Common myeloid progenitor, CD34-positive (primary cell): ENCODE results near the gene GINS1.

Source experiments
- CTCF ChIA-PET: fragments of 350-600 bp; sonication (Branson Sonifier 250); formaldehyde crosslinking; loops from one replicate; lab custom pipeline; 2021; ENCODE audit warnings: antibody characterized with exemption; lab: Charles Lee
- POLR2A ChIA-PET: fragments of 350-600 bp; sonication (Branson Sonifier 250); formaldehyde crosslinking; loops from one replicate; lab custom pipeline; 2021; ENCODE audit warnings: antibody characterized with exemption; lab: Charles Lee
- DNase-seq, 3 donors: peaks; one replicate each; pipeline versions ENCODE4 v3.0.0 to v3.0.0-alpha.2; 2013
- H3K27ac ChIP-seq, 2 experiments: 1 replicate in 1 of 2; 2 replicates in 1 of 2; pipeline ENCODE4 v1.7.0; 2013; ENCODE audit warnings: inconsistent platforms in 2 of 2, low read length in 2 of 2, mild to moderate bottlenecking in 2 of 2, low read depth in 1 of 2, moderate library complexity in 1 of 2; ENCODE audit not compliant: severe bottlenecking in 2 of 2, insufficient read depth in 1 of 2, poor library complexity in 1 of 2
- H3K27me3 ChIP-seq, 5 experiments: replicated peaks in 2 of 5; 1 replicate in 3 of 5; 2 replicates in 2 of 5; pipeline versions ENCODE4 v1.6.1 to v1.7.0; 2013; ENCODE audit warnings: low read length in 4 of 5, mild to moderate bottlenecking in 2 of 5, moderate library complexity in 2 of 5, inconsistent platforms in 1 of 5; ENCODE audit not compliant: insufficient read depth in 5 of 5, control insufficient read depth in 4 of 5
- H3K36me3 ChIP-seq, 4 experiments: 1 replicate in 2 of 4; 2 replicates in 2 of 4; pipeline versions ENCODE4 v1.6.1 to v1.7.0; 2013; ENCODE audit warnings: low read length in 3 of 4, control low read depth in 1 of 4, mild to moderate bottlenecking in 1 of 4; ENCODE audit not compliant: control insufficient read depth in 4 of 4, insufficient read depth in 4 of 4
- H3K4me1 ChIP-seq, 4 experiments: 1 replicate in 3 of 4; 2 replicates in 1 of 4; pipeline versions ENCODE4 v1.6.1 to v1.7.1; 2013; ENCODE audit warnings: low read length in 3 of 4, mild to moderate bottlenecking in 3 of 4, control low read depth in 1 of 4, inconsistent platforms in 1 of 4, moderate library complexity in 1 of 4; ENCODE audit not compliant: control insufficient read depth in 4 of 4, insufficient read depth in 4 of 4; ENCODE audit errors: control extremely low read depth in 1 of 4
- H3K4me3 ChIP-seq, 7 experiments: 1 replicate in 4 of 7; 2 replicates in 3 of 7; pipeline versions ENCODE4 v1.5.1 to v1.7.0; 2013; ENCODE audit warnings: mild to moderate bottlenecking in 7 of 7, low read length in 6 of 7, moderate library complexity in 6 of 7, inconsistent platforms in 2 of 7, low read depth in 2 of 7, control low read depth in 1 of 7; ENCODE audit not compliant: insufficient read depth in 4 of 7, control insufficient read depth in 1 of 7; ENCODE audit errors: extremely low read depth in 1 of 7
- H3K9me3 ChIP-seq, 5 experiments: 1 replicate in 4 of 5; 2 replicates in 1 of 5; pipeline versions ENCODE4 v1.6.1 to v1.7.1; 2013; ENCODE audit warnings: low read length in 4 of 5, mild to moderate bottlenecking in 2 of 5, inconsistent platforms in 1 of 5, low read depth in 1 of 5, moderate library complexity in 1 of 5; ENCODE audit not compliant: control insufficient read depth in 4 of 5, insufficient read depth in 2 of 5; ENCODE audit errors: control extremely low read depth in 1 of 5
- WGBS: methylation state at CpG from one replicate; pipeline ENCODE4 v1.1.5; 2013; ENCODE audit not compliant: insufficient coverage; 5-methylcytosine and 5-hydroxymethylcytosine counted together

Gene GINS1

GRCh38 chr20:25487975-25488374, 80.5 kb downstream of the GINS1 start:
- Histone ChIP-seq H3K36me3 (no peaks in the 10 kb centered on the region), H3K9me3 (no peaks in the 10 kb centered on the region), H3K4me3 (no peak overlapping the region), H3K4me1 (peaks cover 0 to 22% (median 3%) of the 10 kb centered on the region in 4 experiments), H3K27me3 (peaks cover 0 to 11% (median 7%) of the 10 kb centered on the region in 5 experiments), H3K27ac (no peak overlapping the region)
- CTCF ChIA-PET = interaction anchor here (1.1 kb wide), 1 partner anchor 12 kb away, joined by 3 read pairs; no protein-coding TSS in a partner anchor
- 98% methylated on average over 8 of the region's 11 CpGs for WGBS
- POLR2A ChIA-PET = no interaction called here
- no peak for DNase-seq

- H3K4me3 ChIP-seq = no peak overlapping the region
- no peak for DNase-seq
- peaks cover 0 to 13% (median 2%) of the 10 kb centered on the region in 4 experiments for H3K4me1 ChIP-seq
- H3K9me3 ChIP-seq = no peaks in the 10 kb centered on the region
- no peak overlapping the region for H3K27ac ChIP-seq
- ChIA-PET CTCF (interaction anchor here (1.1 kb wide), 1 partner anchor 13 kb away, joined by 3 read pairs; no protein-coding TSS in a partner anchor), POLR2A (no interaction called here)
- peaks cover 0 to 8% (median 6%) of the 10 kb centered on the region in 5 experiments for H3K27me3 ChIP-seq
- 95% methylated on average over 14 of the region's 15 CpGs for WGBS
- no peaks in the 10 kb centered on the region for H3K36me3 ChIP-seq
These were observed 81.9 kb downstream of the GINS1 start for GRCh38 chr20:25489221-25489871.

GRCh38 chr20:25490656-25491445, 83.4 kb downstream of the GINS1 start:
- 97% methylated on average over 14 of the region's 15 CpGs for WGBS
- no peak for DNase-seq

GRCh38 chr20:25491446-25492038, 84.1 kb downstream of the GINS1 start:
- Histone ChIP-seq H3K9me3 (no peaks in the 10 kb centered on the region), H3K27ac (no peak overlapping the region), H3K4me1 (no peaks in the 10 kb centered on the region), H3K36me3 (no peaks in the 10 kb centered on the region), H3K4me3 (no peak overlapping the region), H3K27me3 (peaks cover 0 to 7% (median 0%) of the 10 kb centered on the region in 5 experiments)
- 95% methylated on average over 8 of the region's 12 CpGs for WGBS
- no peak for DNase-seq
- POLR2A ChIA-PET = no interaction called here
- CTCF ChIA-PET = no interaction called here

More at GRCh38 chr20:25490656-25491445, 83.4 kb downstream of the GINS1 start:
- ChIA-PET CTCF (no interaction called here), POLR2A (no interaction called here)
- Histone ChIP-seq H3K27ac (no peak overlapping the region), H3K4me1 (peaks cover 0 to 1% (median 0%) of the 10 kb centered on the region in 4 experiments), H3K4me3 (no peak overlapping the region), H3K27me3 (peaks cover 0 to 7% (median under 1%) of the 10 kb centered on the region in 5 experiments), H3K9me3 (no peaks in the 10 kb centered on the region), H3K36me3 (no peaks in the 10 kb centered on the region)

GRCh38 chr20:25493137-25493536, 85.7 kb downstream of the GINS1 start:
- no peaks in the 10 kb centered on the region for H3K36me3 ChIP-seq
- no peak overlapping the region for H3K27ac ChIP-seq
- no peak for DNase-seq
- no peaks in the 10 kb centered on the region for H3K4me1 ChIP-seq
- CTCF ChIA-PET = no interaction called here
- 95% methylated on average over 10 of the region's 10 CpGs for WGBS
- peaks cover 0 to 7% (median 0%) of the 10 kb centered on the region in 5 experiments for H3K27me3 ChIP-seq
- no peaks in the 10 kb centered on the region for H3K9me3 ChIP-seq
- POLR2A ChIA-PET = interaction anchor here (0.5 kb wide), 1 partner anchor 511 kb away, joined by 3 read pairs; no protein-coding TSS in a partner anchor
- H3K4me3 ChIP-seq = no peak overlapping the region

- Histone ChIP-seq H3K4me3 (no peak overlapping the region), H3K4me1 (no peaks in the 10 kb centered on the region), H3K36me3 (no peaks in the 10 kb centered on the region), H3K9me3 (no peaks in the 10 kb centered on the region), H3K27ac (no peak overlapping the region), H3K27me3 (peaks cover 0 to 7% (median 0%) of the 10 kb centered on the region in 5 experiments)
- ChIA-PET CTCF (no interaction called here), POLR2A (no interaction called here)
- 99% methylated on average over 7 of the region's 10 CpGs for WGBS
- DNase-seq = no peak
These were observed 86.5 kb downstream of the GINS1 start for GRCh38 chr20:25493748-25494505.
